Epithelial cell of prostate (primary cell): ENCODE measurements around the gene SOAT2.
"Not testable (repeated sequence)": the region's sequence is repeated elsewhere in the genome, so short reads cannot be mapped to it uniquely, and the experiment has no call there.

ENCODE experiments used
- DNase-seq: peaks from one replicate; pipeline ENCODE4 v3.0.0-alpha.2; 2011; ENCODE audit warnings: low read depth, low spot score
- H3K27ac ChIP-seq: fragments of 450-650 bp; 2 replicates; pipeline ENCODE4 v1.5.1; 2017; ENCODE audit warnings: mild to moderate bottlenecking

SOAT2 gene

DNA sequence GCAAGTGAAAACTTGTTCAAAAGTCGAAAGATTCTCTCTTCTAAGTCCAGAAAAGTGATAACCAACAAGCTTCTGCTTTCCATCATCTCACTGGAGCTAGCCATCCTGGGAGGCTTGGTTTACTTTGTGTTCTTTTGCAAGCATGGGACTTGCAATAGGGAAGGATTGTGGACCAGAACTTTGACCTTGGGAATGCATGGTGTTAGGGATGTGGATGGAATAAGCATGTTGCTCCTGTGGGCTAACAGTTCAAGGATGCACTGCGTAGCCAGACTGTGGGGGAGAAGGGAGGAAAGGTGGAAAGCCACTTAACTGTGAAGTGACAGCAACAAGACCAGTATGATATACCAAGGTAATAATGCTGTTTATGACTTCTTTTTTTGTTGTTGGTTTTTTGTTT, 28.6 kb downstream of the SOAT2 start:
- H3K27ac ChIP-seq, result no peak overlapping the region
- no peak for DNase-seq

DNA sequence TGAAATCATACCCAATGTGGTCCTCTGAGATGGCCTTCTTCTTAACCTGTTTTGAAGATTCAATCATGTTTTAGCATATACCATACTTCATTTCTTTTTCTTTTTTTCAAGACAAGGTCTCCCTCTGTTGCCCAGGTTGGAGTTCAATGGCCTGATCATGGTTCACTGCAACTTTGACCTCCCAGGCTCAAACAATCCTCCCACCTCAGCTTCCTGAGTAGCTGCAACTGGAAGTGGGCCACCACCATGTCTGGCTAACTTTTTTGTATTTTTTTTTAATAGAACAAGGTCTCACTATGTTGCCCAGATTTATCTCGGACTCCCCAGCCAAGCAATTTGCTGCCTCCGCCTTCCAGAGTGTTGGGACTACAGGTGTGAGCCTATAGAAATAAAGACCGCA, 30.4 kb downstream of the SOAT2 start:
- no peak overlapping the region for H3K27ac ChIP-seq
- no peak for DNase-seq

DNA sequence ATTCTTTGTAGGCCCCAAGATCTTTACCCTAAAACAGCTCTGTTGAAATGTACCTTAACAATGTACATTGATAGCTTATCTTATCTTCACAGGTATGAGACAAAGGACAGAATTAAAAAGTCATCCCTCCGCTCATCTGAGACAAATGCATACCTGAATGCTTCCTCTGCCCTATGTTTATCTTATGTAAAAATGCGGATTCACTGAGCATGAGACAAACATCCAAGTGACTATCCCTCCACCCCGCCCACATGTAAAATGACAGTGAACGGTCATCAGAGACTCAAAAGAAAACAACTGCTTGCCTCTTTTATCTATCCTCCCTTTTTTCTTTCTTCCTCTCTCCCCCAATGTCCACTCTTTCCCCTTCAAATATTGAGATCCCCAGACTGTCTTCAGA, 40.1 kb downstream of the SOAT2 start:
- no peak overlapping the region for H3K27ac ChIP-seq
- DNase-seq, result no peak

GRCh38 chr12:53145383-53146260, 42.3 kb downstream of the SOAT2 start:
- DNase-seq, result no peak

GRCh38 chr12:53147181-53147580, 43.9 kb downstream of the SOAT2 start:
- DNase-seq, result no peak
- H3K27ac ChIP-seq, result no peak overlapping the region

More at GRCh38 chr12:53145383-53146260, 42.3 kb downstream of the SOAT2 start:
- no peak overlapping the region for H3K27ac ChIP-seq

- DNase-seq, result no peak
- no peak overlapping the region for H3K27ac ChIP-seq
These were observed 44.4 kb downstream of the SOAT2 start for GRCh38 chr12:53147653-53148052.

- no peak for DNase-seq
- no peak overlapping the region for H3K27ac ChIP-seq
These were observed 47.8 kb downstream of the SOAT2 start for GRCh38 chr12:53151039-53151438.

DNA sequence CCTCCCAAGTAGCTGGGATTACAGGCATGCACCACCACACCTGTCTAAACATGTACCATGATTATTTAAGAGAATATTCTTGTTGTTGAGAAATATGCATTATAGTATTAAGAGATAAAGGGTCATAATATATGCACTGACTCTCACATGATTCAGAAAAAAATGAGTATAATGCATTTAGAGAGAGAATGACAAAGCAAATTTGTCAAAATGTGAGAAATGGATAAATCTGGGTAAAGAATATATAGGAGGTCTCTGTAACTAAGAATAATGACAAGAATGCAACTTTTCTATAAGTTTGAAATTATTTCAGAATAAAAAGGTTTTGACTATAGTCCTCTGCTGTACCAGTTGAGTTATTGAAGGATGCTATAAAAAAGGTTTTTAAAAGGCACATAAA, 49.1 kb downstream of the SOAT2 start:
- no peak for DNase-seq

DNA sequence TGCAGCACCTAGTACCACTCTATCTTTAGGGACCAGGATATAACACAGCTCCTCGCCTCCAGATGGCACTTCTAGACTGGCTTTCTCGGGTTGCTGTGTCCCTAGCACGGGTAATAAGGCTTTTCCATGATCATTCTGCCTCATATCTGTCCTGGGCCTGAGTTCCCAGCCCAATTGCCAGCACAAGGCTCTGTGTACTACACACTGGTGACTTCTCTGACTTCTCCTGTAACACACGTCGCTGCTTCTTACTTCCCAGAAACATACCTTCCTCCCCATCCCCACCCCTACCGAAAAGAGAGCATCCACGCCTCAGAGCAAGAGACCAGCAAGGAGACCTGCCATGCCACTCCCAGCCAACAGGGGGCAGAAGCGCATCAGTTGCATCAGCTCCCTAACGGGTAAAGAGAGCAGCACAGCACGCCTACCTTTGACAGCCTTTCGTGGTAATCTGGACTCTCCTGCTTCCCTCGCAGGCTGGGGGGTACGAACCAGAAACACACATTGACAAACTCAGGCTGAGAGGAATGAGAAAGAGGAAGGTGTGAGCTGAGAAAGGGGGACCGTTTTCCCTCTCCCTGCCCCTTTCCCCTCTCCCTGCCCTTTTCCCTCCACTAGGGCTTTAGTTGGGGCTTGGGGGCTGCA, 56.0 kb downstream of the SOAT2 start:
- no peak overlapping the region for H3K27ac ChIP-seq
- no peak for DNase-seq

More for the DNA sequence above, 49.1 kb downstream of the SOAT2 start:
- H3K27ac ChIP-seq, result no peak overlapping the region

DNA sequence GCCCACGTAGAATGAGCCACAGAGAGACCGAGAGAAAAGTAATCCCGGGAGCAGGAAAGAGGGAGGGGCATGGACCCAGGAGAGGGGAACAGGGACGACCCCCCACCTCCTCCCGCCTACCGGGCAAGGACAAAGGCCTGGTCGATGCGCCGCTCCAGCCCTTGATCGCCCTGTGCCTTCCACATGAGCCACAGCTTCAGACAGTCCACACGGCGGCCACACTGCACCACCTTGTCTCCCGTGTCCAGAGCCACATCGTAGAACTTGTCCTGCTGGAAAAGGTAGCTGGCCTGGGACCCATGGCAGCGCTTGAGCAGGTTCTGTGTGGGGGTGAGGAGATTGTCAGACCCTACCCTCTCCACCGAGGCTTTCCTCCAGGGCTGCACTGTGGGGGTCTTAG, 56.7 kb downstream of the SOAT2 start:
- DNase-seq, result no peak
- no peak overlapping the region for H3K27ac ChIP-seq

DNA sequence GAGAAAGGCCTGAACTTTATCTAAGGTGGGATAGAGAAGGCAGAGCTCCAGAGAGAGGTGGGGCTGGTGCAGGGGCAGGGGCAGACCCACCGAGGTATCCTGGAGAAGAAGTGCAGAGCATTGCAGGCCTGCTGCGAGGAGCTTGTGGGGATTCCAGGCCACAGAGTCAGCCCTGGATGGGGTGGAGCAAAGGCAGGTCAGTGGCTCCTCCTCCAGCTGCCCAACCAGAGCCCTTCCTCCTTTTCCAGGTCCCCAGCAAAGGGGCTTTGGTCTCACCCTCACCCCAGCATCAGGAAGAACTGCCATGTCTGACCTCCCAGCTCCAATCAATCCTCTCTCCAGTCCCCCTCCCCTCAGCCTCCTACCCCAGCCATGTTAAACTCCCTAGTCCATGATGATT, 57.4 kb downstream of the SOAT2 start:
- H3K27ac ChIP-seq, result no peak overlapping the region
- DNase-seq, result no peak

DNA sequence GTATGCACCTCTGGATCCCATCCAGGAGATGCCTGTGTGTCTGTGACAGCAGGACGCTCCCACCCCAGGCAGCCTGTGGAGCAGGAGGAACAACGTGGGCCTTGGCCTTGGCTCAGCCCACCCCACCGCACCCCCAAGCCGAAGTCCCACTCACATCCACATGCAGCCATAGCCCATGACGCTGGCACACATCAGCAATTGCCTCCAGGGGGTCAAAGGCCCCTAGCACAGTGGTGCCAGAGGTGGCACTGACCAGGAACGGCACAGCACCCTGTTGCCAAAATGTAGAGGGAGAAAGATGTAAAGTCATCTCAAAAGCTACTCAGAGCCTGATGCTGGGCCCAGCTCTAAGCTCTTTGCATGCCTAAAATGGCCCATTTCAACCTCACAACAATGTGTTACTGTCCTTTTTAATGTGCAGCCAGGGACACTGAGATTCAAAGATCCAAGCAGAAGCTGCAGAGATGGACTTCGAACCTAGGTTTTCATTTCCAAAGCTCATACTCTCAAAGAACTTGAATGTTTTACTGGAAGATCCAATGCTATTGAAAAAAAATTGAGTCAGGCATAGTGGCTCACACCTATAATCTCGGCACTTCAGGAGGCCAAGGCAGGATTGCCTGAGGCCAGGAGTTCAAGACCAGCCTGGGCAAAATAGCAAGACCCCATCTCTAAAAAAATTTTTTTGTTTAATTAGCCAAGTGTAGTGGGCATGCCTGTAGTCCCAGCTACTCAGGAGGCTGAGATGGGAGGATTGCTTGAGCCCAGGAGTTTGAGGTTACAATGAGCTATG, 58.0 kb downstream of the SOAT2 start:
- no peak overlapping the region for H3K27ac ChIP-seq

GRCh38 chr12:53163008-53163407, 59.7 kb downstream of the SOAT2 start:
- not testable (repeated sequence) for H3K27ac ChIP-seq, DNase-seq

More for the DNA sequence above, 58.0 kb downstream of the SOAT2 start:
- no peak for DNase-seq

- no peak overlapping the region for H3K27ac ChIP-seq
- DNase-seq, result no peak
These were observed 63.6 kb downstream of the SOAT2 start for GRCh38 chr12:53166837-53167236.

- no peak for DNase-seq
- H3K27ac ChIP-seq, result no peak overlapping the region
These were observed 66.4 kb downstream of the SOAT2 start for GRCh38 chr12:53169644-53170043.

- DNase-seq, result no peak
- H3K27ac ChIP-seq, result no peak overlapping the region
These were observed 66.9 kb downstream of the SOAT2 start for GRCh38 chr12:53170215-53170614.

- no peak for DNase-seq
- H3K27ac ChIP-seq, result no peak overlapping the region
These were observed 67.8 kb downstream of the SOAT2 start for GRCh38 chr12:53170876-53171724.

DNA sequence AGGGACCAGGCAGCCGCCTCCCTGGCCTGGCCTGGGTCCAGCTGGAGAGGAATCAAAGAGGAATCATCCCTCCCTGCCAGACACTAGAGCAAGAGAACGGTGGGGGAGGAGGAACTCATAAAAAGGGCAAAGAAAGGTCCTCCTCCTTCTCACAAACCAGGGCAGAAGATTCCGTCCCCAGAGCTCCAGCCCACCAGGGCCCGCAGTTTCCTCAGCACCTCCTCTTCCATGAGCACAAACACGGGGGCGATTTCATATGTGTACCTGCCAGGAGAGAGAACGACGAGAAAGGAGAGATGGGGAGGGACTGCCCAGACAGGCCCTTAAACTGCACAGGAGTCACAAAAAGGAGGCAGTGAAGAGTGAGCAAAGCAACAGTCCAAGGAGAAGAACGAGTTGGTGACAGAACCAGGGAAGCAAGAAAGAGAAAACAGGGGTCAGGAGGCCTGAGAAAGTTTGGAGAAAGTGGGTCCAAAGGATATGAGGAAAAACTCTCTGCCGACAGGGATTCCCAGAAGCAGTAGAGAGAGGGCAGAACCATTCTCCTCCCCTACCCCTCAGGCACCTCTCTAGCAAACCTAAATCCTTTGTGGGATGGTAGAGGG, 68.5 kb downstream of the SOAT2 start:
- no peak for DNase-seq
- H3K27ac ChIP-seq, result no peak overlapping the region

- H3K27ac ChIP-seq, result no peak overlapping the region
- DNase-seq, result no peak
These were observed 69.1 kb downstream of the SOAT2 start for GRCh38 chr12:53172352-53172751.
